Neural cell (in vitro differentiated cells): Measurements from ENCODE around the gene KCNJ10.

Source experiments
- EP300 ChIP-seq: fragments of 450-650 bp; conservative IDR thresholded peaks from 2 replicates; pipeline ENCODE4 v1.6.1; 2014; ENCODE audit warnings: antibody characterized with exemption, mild to moderate bottlenecking, moderate library complexity; ENCODE audit not compliant: poor library complexity, severe bottlenecking
- EZH2 ChIP-seq: fragments of 200-600, 300-800 bp; shearing (Covaris generic), sonication (generic); IDR thresholded peaks from 2 replicates; pipeline ENCODE4 v1.6.1; 2014; ENCODE audit warnings: antibody characterized with exemption, low read length, borderline replicate concordance, mild to moderate bottlenecking; ENCODE audit not compliant: insufficient read depth, poor library complexity, severe bottlenecking
- POLR2AphosphoS5 ChIP-seq: IDR thresholded peaks from 2 replicates; pipeline ENCODE4 v1.6.1; 2012
- TF ChIP-seq, protein P1 (sequence below): IDR thresholded peaks from 2 replicates; pipeline ENCODE4 v1.6.1; 2012; ENCODE audit warnings: borderline replicate concordance
- TF ChIP-seq, protein P2 (sequence below): fragments of 450-650 bp; IDR thresholded peaks from 2 replicates; pipeline ENCODE4 v1.5.1; 2014; ENCODE audit warnings: antibody characterized with exemption, mild to moderate bottlenecking, moderate library complexity; ENCODE audit not compliant: poor library complexity, severe bottlenecking

DNA sequence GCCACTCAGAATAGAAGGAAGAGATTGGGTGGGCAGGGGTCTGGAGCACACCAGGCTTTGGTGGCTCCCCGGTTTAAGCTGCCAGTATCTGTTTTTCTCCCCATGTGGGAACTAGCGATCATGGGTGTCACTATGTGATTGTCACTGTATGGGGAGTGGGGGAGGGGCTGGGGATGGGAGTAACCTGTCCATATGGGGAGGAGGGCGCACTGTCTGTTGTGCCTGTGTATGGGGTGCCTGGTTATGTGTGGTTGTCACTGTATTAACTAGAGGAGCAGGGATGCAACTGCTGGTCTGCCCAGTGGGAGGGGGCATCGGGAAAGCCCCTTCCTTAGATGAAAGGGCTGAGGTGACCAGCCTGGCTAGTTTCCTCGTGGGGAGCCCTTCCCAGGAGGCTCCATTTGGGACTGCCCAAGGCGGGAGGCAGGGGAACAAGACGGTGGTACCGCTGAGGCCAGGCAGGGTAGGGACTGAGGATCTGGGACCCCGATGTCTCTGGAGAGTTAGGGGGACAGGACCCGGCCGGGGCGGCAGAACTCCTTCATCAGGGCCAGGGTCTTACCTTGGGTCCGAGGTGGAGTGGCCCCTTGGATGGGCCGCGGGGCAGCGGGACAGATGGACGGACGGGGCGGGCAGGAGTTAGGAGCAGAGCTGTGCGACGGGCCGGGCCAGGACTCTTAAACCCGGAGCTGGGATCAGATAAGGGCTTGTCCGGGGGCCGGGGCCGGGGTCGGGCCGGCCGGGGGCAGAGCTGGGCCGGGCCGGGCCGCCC is at the start of gene KCNJ10:
- TF ChIP-seq, protein P1, sequence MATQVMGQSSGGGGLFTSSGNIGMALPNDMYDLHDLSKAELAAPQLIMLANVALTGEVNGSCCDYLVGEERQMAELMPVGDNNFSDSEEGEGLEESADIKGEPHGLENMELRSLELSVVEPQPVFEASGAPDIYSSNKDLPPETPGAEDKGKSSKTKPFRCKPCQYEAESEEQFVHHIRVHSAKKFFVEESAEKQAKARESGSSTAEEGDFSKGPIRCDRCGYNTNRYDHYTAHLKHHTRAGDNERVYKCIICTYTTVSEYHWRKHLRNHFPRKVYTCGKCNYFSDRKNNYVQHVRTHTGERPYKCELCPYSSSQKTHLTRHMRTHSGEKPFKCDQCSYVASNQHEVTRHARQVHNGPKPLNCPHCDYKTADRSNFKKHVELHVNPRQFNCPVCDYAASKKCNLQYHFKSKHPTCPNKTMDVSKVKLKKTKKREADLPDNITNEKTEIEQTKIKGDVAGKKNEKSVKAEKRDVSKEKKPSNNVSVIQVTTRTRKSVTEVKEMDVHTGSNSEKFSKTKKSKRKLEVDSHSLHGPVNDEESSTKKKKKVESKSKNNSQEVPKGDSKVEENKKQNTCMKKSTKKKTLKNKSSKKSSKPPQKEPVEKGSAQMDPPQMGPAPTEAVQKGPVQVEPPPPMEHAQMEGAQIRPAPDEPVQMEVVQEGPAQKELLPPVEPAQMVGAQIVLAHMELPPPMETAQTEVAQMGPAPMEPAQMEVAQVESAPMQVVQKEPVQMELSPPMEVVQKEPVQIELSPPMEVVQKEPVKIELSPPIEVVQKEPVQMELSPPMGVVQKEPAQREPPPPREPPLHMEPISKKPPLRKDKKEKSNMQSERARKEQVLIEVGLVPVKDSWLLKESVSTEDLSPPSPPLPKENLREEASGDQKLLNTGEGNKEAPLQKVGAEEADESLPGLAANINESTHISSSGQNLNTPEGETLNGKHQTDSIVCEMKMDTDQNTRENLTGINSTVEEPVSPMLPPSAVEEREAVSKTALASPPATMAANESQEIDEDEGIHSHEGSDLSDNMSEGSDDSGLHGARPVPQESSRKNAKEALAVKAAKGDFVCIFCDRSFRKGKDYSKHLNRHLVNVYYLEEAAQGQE = no peak
- TF ChIP-seq, protein P2, sequence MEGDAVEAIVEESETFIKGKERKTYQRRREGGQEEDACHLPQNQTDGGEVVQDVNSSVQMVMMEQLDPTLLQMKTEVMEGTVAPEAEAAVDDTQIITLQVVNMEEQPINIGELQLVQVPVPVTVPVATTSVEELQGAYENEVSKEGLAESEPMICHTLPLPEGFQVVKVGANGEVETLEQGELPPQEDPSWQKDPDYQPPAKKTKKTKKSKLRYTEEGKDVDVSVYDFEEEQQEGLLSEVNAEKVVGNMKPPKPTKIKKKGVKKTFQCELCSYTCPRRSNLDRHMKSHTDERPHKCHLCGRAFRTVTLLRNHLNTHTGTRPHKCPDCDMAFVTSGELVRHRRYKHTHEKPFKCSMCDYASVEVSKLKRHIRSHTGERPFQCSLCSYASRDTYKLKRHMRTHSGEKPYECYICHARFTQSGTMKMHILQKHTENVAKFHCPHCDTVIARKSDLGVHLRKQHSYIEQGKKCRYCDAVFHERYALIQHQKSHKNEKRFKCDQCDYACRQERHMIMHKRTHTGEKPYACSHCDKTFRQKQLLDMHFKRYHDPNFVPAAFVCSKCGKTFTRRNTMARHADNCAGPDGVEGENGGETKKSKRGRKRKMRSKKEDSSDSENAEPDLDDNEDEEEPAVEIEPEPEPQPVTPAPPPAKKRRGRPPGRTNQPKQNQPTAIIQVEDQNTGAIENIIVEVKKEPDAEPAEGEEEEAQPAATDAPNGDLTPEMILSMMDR = no peak
- TF ChIP-seq POLR2AphosphoS5 (no peak), EP300 (no peak), EZH2 (no peak)
